NCI-H1694 (cell line): ENCODE results near the gene RACGAP1.

Experiments used
- DNase-seq: peaks from one replicate; lab custom pipeline; 2025; lab: John Stamatoyannopoulos, UW

RACGAP1 gene

GRCh38 chr12:49941556-49942511 is 83.5 kb downstream of the RACGAP1 start:
- DNase-seq: no peak

- DNase-seq: no peak
Measured at GRCh38 chr12:49939707-49940106, 85.6 kb downstream of the RACGAP1 start.

- no peak for DNase-seq
Measured at GRCh38 chr12:49939307-49939706, 86.0 kb downstream of the RACGAP1 start.
